ENCODE data around the gene SATB2. TPM values are rescaled to one million over a fixed set of nuclear protein-coding genes. Genes with fewer than 3 reads are reported as not detected.

SATB2 gene
- total and polyA plus RNA-seq, 2 donors (not counting 1 experiment from before 2014, with no cell fraction given) = 3.8 to 28.1 TPM

GRCh38 chr2:199460101-199460671 lies 2.4 kb upstream of the SATB2 start:
- H3K79me2 ChIP-seq (ENCODE audit: control insufficient read depth, insufficient read depth, low read length) = peaks cover 20% of the 10 kb centered on the region

GRCh38 chr2:199459286-199460100 lies 1.8 kb upstream of the SATB2 start:
- peak overlapping the region; percentile 86 for H3K27ac ChIP-seq (ENCODE audit: insufficient read depth, low read length)
- peaks cover 14% of the 10 kb centered on the region for H3K27me3 ChIP-seq (ENCODE audit: control insufficient read depth, insufficient read depth, low read length)
- no peaks in the 10 kb centered on the region for H4K20me1 ChIP-seq (ENCODE audit: control insufficient read depth, extremely low read depth, insufficient read depth, low read length)
- H3K9me3 ChIP-seq (ENCODE audit: control insufficient read depth, insufficient read depth, low read depth, low read length) = no peaks in the 10 kb centered on the region
- H3K79me2 ChIP-seq (ENCODE audit: control insufficient read depth, insufficient read depth, low read length) = peaks cover 21% of the 10 kb centered on the region
- peak overlapping the region; percentile 96 for H2AFZ ChIP-seq (ENCODE audit: low read length)
- no peaks in the 10 kb centered on the region for H3K36me3 ChIP-seq (ENCODE audit: control insufficient read depth, insufficient read depth, low read length)
- TF ChIP-seq CTCF (conservative IDR thresholded peaks at IDR 0.05 in 1 of 2, IDR thresholded peaks at IDR 0.05 in 1 of 2; ENCODE audit: low read depth in 1 of 2, low read length in 2 of 2) (no peak), EZH2 (IDR thresholded peaks at IDR 0.05; ENCODE audit: low read length, missing control alignments) (no peak)
- H3K4me2 ChIP-seq (ENCODE audit: extremely low read depth, insufficient read depth, low read length) = peak overlapping the region; percentile 88
- peak overlapping the region; percentile 81 for H3K9ac ChIP-seq (ENCODE audit: insufficient read depth, low read length)
- H3K4me1 ChIP-seq (ENCODE audit: control insufficient read depth, extremely low read depth, insufficient read depth, low read length) = peaks cover 5% of the 10 kb centered on the region
- peak overlapping the region; percentile 84 to 90 (median 88) for H3K4me3 ChIP-seq (replicated peaks in 1 of 4; ENCODE audit: control extremely low read depth in 1 of 4, insufficient read depth in 1 of 4, low read depth in 3 of 4, low read length in 4 of 4)
- peak; percentile 97 to 98 for DNase-seq (ENCODE audit: low read depth in 2 of 2)

More at GRCh38 chr2:199460101-199460671, 2.4 kb upstream of the SATB2 start:
- peak overlapping the region; percentile 88 for H3K4me2 ChIP-seq (ENCODE audit: extremely low read depth, insufficient read depth, low read length)
- peak; percentile 67 for DNase-seq (ENCODE audit: low read depth in 2 of 2)
- H4K20me1 ChIP-seq (ENCODE audit: control insufficient read depth, extremely low read depth, insufficient read depth, low read length) = no peaks in the 10 kb centered on the region
- H3K36me3 ChIP-seq (ENCODE audit: control insufficient read depth, insufficient read depth, low read length) = no peaks in the 10 kb centered on the region
- no peaks in the 10 kb centered on the region for H3K9me3 ChIP-seq (ENCODE audit: control insufficient read depth, insufficient read depth, low read depth, low read length)
- TF ChIP-seq EZH2 (IDR thresholded peaks at IDR 0.05; ENCODE audit: low read length, missing control alignments) = no peak
- no peak for TF ChIP-seq CTCF (conservative IDR thresholded peaks at IDR 0.05 in 1 of 2, IDR thresholded peaks at IDR 0.05 in 1 of 2; ENCODE audit: low read depth in 1 of 2, low read length in 2 of 2)
- peak overlapping the region; percentile 84 to 90 (median 88) for H3K4me3 ChIP-seq (replicated peaks in 1 of 4; ENCODE audit: control extremely low read depth in 1 of 4, insufficient read depth in 1 of 4, low read depth in 3 of 4, low read length in 4 of 4)
- peaks cover 5% of the 10 kb centered on the region for H3K4me1 ChIP-seq (ENCODE audit: control insufficient read depth, extremely low read depth, insufficient read depth, low read length)
- peak overlapping the region; percentile 86 for H3K27ac ChIP-seq (ENCODE audit: insufficient read depth, low read length)
- peak overlapping the region; percentile 96 for H2AFZ ChIP-seq (ENCODE audit: low read length)
- peak overlapping the region; percentile 81 for H3K9ac ChIP-seq (ENCODE audit: insufficient read depth, low read length)
- peaks cover 21% of the 10 kb centered on the region for H3K27me3 ChIP-seq (ENCODE audit: control insufficient read depth, insufficient read depth, low read length)

- no peaks in the 10 kb centered on the region for H3K9me3 ChIP-seq (ENCODE audit: control insufficient read depth, insufficient read depth, low read depth, low read length)
- peak overlapping the region; percentile 88 for H3K4me2 ChIP-seq (ENCODE audit: extremely low read depth, insufficient read depth, low read length)
- H3K36me3 ChIP-seq (ENCODE audit: control insufficient read depth, insufficient read depth, low read length) = no peaks in the 10 kb centered on the region
- H3K4me3 ChIP-seq (replicated peaks in 1 of 4; ENCODE audit: control extremely low read depth in 1 of 4, insufficient read depth in 1 of 4, low read depth in 3 of 4, low read length in 4 of 4) = peak overlapping the region; percentile 84 to 90 (median 88)
- no peaks in the 10 kb centered on the region for H4K20me1 ChIP-seq (ENCODE audit: control insufficient read depth, extremely low read depth, insufficient read depth, low read length)
- H2AFZ ChIP-seq (ENCODE audit: low read length) = peak overlapping the region; percentile 86
- TF ChIP-seq EZH2 (IDR thresholded peaks at IDR 0.05; ENCODE audit: low read length, missing control alignments) (no peak), CTCF (conservative IDR thresholded peaks at IDR 0.05 in 1 of 2, IDR thresholded peaks at IDR 0.05 in 1 of 2; ENCODE audit: low read depth in 1 of 2, low read length in 2 of 2) (no peak)
- DNase-seq (ENCODE audit: low read depth in 2 of 2) = no peak
- H3K79me2 ChIP-seq (ENCODE audit: control insufficient read depth, insufficient read depth, low read length) = peaks cover 21% of the 10 kb centered on the region
- H3K27ac ChIP-seq (ENCODE audit: insufficient read depth, low read length) = peak overlapping the region; percentile 86
- H3K9ac ChIP-seq (ENCODE audit: insufficient read depth, low read length) = peak overlapping the region; percentile 81
- peaks cover 5% of the 10 kb centered on the region for H3K4me1 ChIP-seq (ENCODE audit: control insufficient read depth, extremely low read depth, insufficient read depth, low read length)
- H3K27me3 ChIP-seq (ENCODE audit: control insufficient read depth, insufficient read depth, low read length) = peaks cover 8% of the 10 kb centered on the region
Measured at GRCh38 chr2:199458806-199459285, 1.1 kb upstream of the SATB2 start.

All from fibroblast of lung (primary cell).